ENCODE results near the gene IP6K1. TPM values are rescaled to one million over a fixed set of nuclear protein-coding genes. Genes with fewer than 3 reads are reported as not detected.
"Not testable (repeated sequence)": the region's sequence is repeated elsewhere in the genome, so short reads cannot be mapped to it uniquely, and the experiment has no call there.

Gene IP6K1
- total and polyA plus RNA-seq, 10 donors, result 8.6 to 56.0 (median 46.4) TPM

- TF ChIP-seq POLR2A (IDR thresholded peaks at IDR 0.05) (no peak), CTCF (IDR thresholded peaks at IDR 0.05 in 8 of 11, conservative IDR thresholded peaks at IDR 0.05 in 3 of 11) (no peak), POLR2AphosphoS5 (IDR thresholded peaks at IDR 0.05) (no peak)
- H3K36me3 ChIP-seq, result peaks cover 0 to 76% (median 23%) of the 10 kb centered on the region in 6 donors
- no peak for DNase-seq
- peaks cover 0 to 18% (median 9%) of the 10 kb centered on the region in 6 donors for H3K4me1 ChIP-seq
- no peak overlapping the region for H3K27ac ChIP-seq
- intact Hi-C loops (cut with DNase I; ENCODE audit: low total_unique reads), result no loop called here
- no peaks in the 10 kb centered on the region for H3K9me3 ChIP-seq
- WGBS, 5 donors, result 90 to 97% (median 94%) methylated on average over 4 of the region's 4 CpGs
- H3K4me3 ChIP-seq, result no peak overlapping the region
- H3K27me3 ChIP-seq (replicated peaks in 1 of 7), result no peaks in the 10 kb centered on the region
Measured at GRCh38 chr3:49750056-49750455, 36.3 kb downstream of the IP6K1 start.

GRCh38 chr3:49748874-49749273, 37.5 kb downstream of the IP6K1 start:
- H3K27ac ChIP-seq; DNase-seq; intact Hi-C loops (cut with DNase I; ENCODE audit: low total_unique reads); H3K9me3 ChIP-seq; H3K4me3 ChIP-seq; H3K4me1 ChIP-seq; H3K27me3 ChIP-seq (replicated peaks in 1 of 7): not testable (repeated sequence)
- H3K36me3 ChIP-seq, result peaks cover 0 to 88% (median 27%) of the 10 kb centered on the region in 6 donors
- WGBS, 5 donors, result 91 to 95% (median 93%) methylated on average over 5 of the region's 5 CpGs

GRCh38 chr3:49747792-49748480, 38.4 kb downstream of the IP6K1 start:
- Histone ChIP-seq H3K36me3 (peaks cover 0 to 97% (median 30%) of the 10 kb centered on the region in 6 donors), H3K27me3 (replicated peaks in 1 of 7) (no peaks in the 10 kb centered on the region), H3K4me1 (no peaks in the 10 kb centered on the region), H3K27ac (no peak overlapping the region), H3K9me3 (no peaks in the 10 kb centered on the region), H3K4me3 (no peak overlapping the region)
- no peak for TF ChIP-seq CTCF (IDR thresholded peaks at IDR 0.05 in 8 of 11, conservative IDR thresholded peaks at IDR 0.05 in 3 of 11)
- no peak for TF ChIP-seq POLR2AphosphoS5 (IDR thresholded peaks at IDR 0.05)
- no peak for TF ChIP-seq POLR2A (IDR thresholded peaks at IDR 0.05)
- intact Hi-C loops (cut with DNase I; ENCODE audit: low total_unique reads), result no loop called here
- 91 to 94% (median 94%) methylated on average over 13 of the region's 13 CpGs for WGBS, 5 donors
- no peak for DNase-seq

GRCh38 chr3:49745986-49746385, 40.4 kb downstream of the IP6K1 start:
- TF ChIP-seq POLR2AphosphoS5 (IDR thresholded peaks at IDR 0.05) (no peak), POLR2A (IDR thresholded peaks at IDR 0.05) (no peak), CTCF (IDR thresholded peaks at IDR 0.05 in 8 of 11, conservative IDR thresholded peaks at IDR 0.05 in 3 of 11) (no peak)
- WGBS, 5 donors, result 89 to 100% (median 97%) methylated on average over 2 of the region's 2 CpGs
- no peaks in the 10 kb centered on the region for H3K27me3 ChIP-seq (replicated peaks in 1 of 7)
- DNase-seq, result no peak
- H3K4me3 ChIP-seq, result no peak overlapping the region
- H3K4me1 ChIP-seq, result peaks cover 0 to 4% (median 0%) of the 10 kb centered on the region in 6 donors
- H3K36me3 ChIP-seq, result peaks cover 0 to 100% (median 36%) of the 10 kb centered on the region in 6 donors
- H3K27ac ChIP-seq, result no peak overlapping the region
- intact Hi-C loops (cut with DNase I; ENCODE audit: low total_unique reads), result no loop called here
- no peaks in the 10 kb centered on the region for H3K9me3 ChIP-seq
